ENCODE results near the gene APBA3.

APBA3 gene

DNA sequence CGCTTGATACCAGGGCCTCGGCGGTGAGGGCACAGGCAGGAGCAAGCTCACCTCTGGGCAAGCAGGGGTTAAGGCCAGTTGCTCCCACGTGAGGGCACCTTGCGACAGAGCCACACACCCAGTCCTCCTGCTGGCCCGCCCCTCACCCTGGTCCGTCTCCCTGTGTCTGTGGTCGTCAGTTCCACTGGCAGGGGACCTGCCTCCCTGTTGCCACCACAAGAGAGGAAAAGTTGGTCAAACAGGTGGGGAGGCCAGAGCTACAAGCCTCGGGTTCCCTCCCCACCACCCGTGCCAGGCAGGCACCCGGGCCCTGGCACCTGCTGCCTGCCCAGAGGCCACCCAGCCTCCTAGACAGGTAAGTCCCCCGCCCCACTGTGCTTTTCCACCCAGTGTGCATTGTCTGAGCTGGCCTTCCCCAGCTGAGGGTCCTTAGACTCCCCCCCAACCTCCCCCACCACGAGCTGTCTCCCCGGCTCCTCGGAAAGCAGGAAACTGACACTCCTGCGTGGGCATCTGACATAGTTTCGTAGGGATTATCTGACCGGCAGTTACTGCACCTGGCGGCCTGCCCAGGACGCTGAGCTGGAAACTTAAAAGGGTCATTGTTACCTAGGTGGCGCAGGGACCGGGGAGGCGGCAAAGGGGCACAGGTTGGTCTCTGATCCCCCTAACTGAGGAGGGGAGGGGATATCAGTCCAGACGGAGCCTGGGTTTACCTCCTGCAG, 53.1 kb downstream of the APBA3 start, which contains the start of gene TJP3:
TSS of gene TJP3 (plus strand) at position 178 of the 725 bp plus-strand sequence. CDS start 20,049 bp downstream, outside the sequence.
- no peak for DNase-seq (ENCODE audit: low read depth)
- TF ChIP-seq MYC (IDR thresholded peaks at IDR 0.05; ENCODE audit: low read depth, low read length), result no peak
- TF ChIP-seq CTCF (IDR thresholded peaks at IDR 0.05; ENCODE audit: low read depth, low read length), result no peak
- no peak for TF ChIP-seq POLR2A (IDR thresholded peaks at IDR 0.05; ENCODE audit: extremely low read depth, insufficient read length)
- TF ChIP-seq, protein P1, sequence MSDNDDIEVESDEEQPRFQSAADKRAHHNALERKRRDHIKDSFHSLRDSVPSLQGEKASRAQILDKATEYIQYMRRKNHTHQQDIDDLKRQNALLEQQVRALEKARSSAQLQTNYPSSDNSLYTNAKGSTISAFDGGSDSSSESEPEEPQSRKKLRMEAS (IDR thresholded peaks at IDR 0.05; ENCODE audit: low read depth, low read length), result no peak
- H3K4me3 ChIP-seq (ENCODE audit: low read depth, low read length), result no peak within 1 kb of the TSS

GRCh38 chr19:3707868-3708206, 53.7 kb downstream of the APBA3 start:
- TF ChIP-seq CTCF (IDR thresholded peaks at IDR 0.05; ENCODE audit: low read depth, low read length) (no peak), MYC (IDR thresholded peaks at IDR 0.05; ENCODE audit: low read depth, low read length) (no peak), POLR2A (IDR thresholded peaks at IDR 0.05; ENCODE audit: extremely low read depth, insufficient read length) (no peak)
- TF ChIP-seq, protein P1 (IDR thresholded peaks at IDR 0.05; ENCODE audit: low read depth, low read length), result no peak
- H3K4me3 ChIP-seq (ENCODE audit: low read depth, low read length), result no peak overlapping the region
- DNase-seq (ENCODE audit: low read depth), result no peak

GRCh38 chr19:3701200-3701599, 60.3 kb downstream of the APBA3 start:
- no peak for DNase-seq (ENCODE audit: low read depth)
- TF ChIP-seq MYC (IDR thresholded peaks at IDR 0.05; ENCODE audit: low read depth, low read length), result no peak
- no peak for TF ChIP-seq CTCF (IDR thresholded peaks at IDR 0.05; ENCODE audit: low read depth, low read length)
- no peak for TF ChIP-seq POLR2A (IDR thresholded peaks at IDR 0.05; ENCODE audit: extremely low read depth, insufficient read length)
- TF ChIP-seq, protein P1 (IDR thresholded peaks at IDR 0.05; ENCODE audit: low read depth, low read length), result no peak

More at GRCh38 chr19:3701200-3701599, 60.3 kb downstream of the APBA3 start:
- no peak overlapping the region for H3K4me3 ChIP-seq (ENCODE audit: low read depth, low read length)

All from NB4 (cell line).